GM12878 (cell line): ENCODE measurements around the gene SMC1B. TPM values are rescaled to one million over a fixed set of nuclear protein-coding genes. Genes with fewer than 3 reads are reported as not detected.
A peak's percentile ranks its signal among the peaks of the same experiment; 100 is the strongest.

Experiments
- ASH2L ChIP-seq: fragments of 300-600, 200-600 bp; sonication (generic); IDR thresholded peaks from 2 replicates; pipeline ENCODE4 v1.6.1; 2017; ENCODE audit warnings: low read depth, mild to moderate bottlenecking, borderline replicate concordance
- BRCA1 ChIP-seq: IDR thresholded peaks from 2 replicates; pipeline ENCODE4 v1.6.1; 2011; ENCODE audit warnings: low read depth, low read length, improper control_type of control experiment
- CHD1 ChIP-seq: IDR thresholded peaks from 2 replicates; pipeline ENCODE4 v1.6.1; 2012; ENCODE audit warnings: low read depth, low read length, improper control_type of control experiment
- FOXK2 ChIP-seq: fragments of 450-650 bp; IDR thresholded peaks from 2 replicates; pipeline ENCODE4 v1.6.1; 2017; ENCODE audit warnings: mild to moderate bottlenecking, moderate library complexity
- NFYB ChIP-seq: IDR thresholded peaks from 2 replicates; pipeline ENCODE4 v1.6.1; 2011; ENCODE audit warnings: low read depth, mild to moderate bottlenecking, low read length, improper control_type of control experiment, moderate library complexity; ENCODE audit not compliant: insufficient read depth
- SIX5 ChIP-seq: IDR thresholded peaks from 2 replicates; pipeline ENCODE4 v1.6.1; 2011; ENCODE audit warnings: mild to moderate bottlenecking, low read depth, low read length, moderate library complexity; ENCODE audit not compliant: severe bottlenecking
- TAF1 ChIP-seq: IDR thresholded peaks from 2 replicates; pipeline ENCODE4 v1.6.1; 2011; ENCODE audit warnings: mild to moderate bottlenecking, low read depth, low read length, borderline replicate concordance
- ZBED1 ChIP-seq: IDR thresholded peaks from 2 replicates; pipeline ENCODE4 v1.6.1; 2016; ENCODE audit warnings: borderline replicate concordance
- polyA plus RNA-seq, 11 experiments: library from polyadenylated mRNA; depleted of rRNA in 4 of 11; unstranded in 6 of 11; stranded (reverse) in 5 of 11; fragments of >200 nt; fragmentation: Nextera tagmentation in 4 of 11; fragmentation: Illumina TruSeq in 1 of 11; extraction: Ambion mirVana in 4 of 11; extraction: Trizol in 1 of 11; gene quantifications; 1 replicate in 1 of 11; 2 replicates in 10 of 11; pipeline versions ENCODE4 v1.2.1 to v1.2.3, GENCODE V29; 2011 to 2016; ENCODE audit warnings: inconsistent platforms in 2 of 11, missing spikeins in 2 of 11, low read depth in 1 of 11
- total RNA-seq, 4 experiments: library from RNA; depleted of rRNA in 3 of 4; stranded (reverse); fragments of >200 nt in 3 of 4; fragmentation: Illumina TruSeq in 1 of 4; extraction: Trizol in 1 of 4; gene quantifications; 2 replicates each; pipeline versions ENCODE4 v1.2.1 to v1.2.3, GENCODE V29; 2013 to 2021
- TF ChIP-seq, protein P1 (sequence below): fragments of 450-650 bp; formaldehyde crosslinking; IDR thresholded peaks from 2 replicates; pipeline ENCODE4 v1.4.0; 2020; ENCODE audit warnings: mild to moderate bottlenecking, moderate library complexity
- TF ChIP-seq, protein P2 (sequence below): fragments of 450-650 bp; IDR thresholded peaks from 2 replicates; pipeline ENCODE4 v1.6.1; 2017; ENCODE audit warnings: low read depth, mild to moderate bottlenecking, moderate library complexity
- TF ChIP-seq, protein P3 (sequence below): fragments of 450-650 bp; IDR thresholded peaks from 2 replicates; pipeline ENCODE4 v1.6.1; 2016; ENCODE audit warnings: mild to moderate bottlenecking, moderate library complexity, borderline replicate concordance
- TF ChIP-seq, protein P4 (sequence below): IDR thresholded peaks from 2 replicates; pipeline ENCODE4 v1.6.1; 2011; ENCODE audit warnings: low read depth, mild to moderate bottlenecking, low read length, moderate library complexity, borderline replicate concordance; ENCODE audit errors: extremely low read depth
- TF ChIP-seq, protein P5 (sequence below): IDR thresholded peaks from 2 replicates; pipeline ENCODE4 v1.6.1; 2012; ENCODE audit warnings: mild to moderate bottlenecking, low read depth, low read length

Gene SMC1B
- total and polyA plus RNA-seq, 10 of the 15 experiments (the other 5 are each of a cell fraction or from before 2014, with no cell fraction given), result not detected

DNA sequence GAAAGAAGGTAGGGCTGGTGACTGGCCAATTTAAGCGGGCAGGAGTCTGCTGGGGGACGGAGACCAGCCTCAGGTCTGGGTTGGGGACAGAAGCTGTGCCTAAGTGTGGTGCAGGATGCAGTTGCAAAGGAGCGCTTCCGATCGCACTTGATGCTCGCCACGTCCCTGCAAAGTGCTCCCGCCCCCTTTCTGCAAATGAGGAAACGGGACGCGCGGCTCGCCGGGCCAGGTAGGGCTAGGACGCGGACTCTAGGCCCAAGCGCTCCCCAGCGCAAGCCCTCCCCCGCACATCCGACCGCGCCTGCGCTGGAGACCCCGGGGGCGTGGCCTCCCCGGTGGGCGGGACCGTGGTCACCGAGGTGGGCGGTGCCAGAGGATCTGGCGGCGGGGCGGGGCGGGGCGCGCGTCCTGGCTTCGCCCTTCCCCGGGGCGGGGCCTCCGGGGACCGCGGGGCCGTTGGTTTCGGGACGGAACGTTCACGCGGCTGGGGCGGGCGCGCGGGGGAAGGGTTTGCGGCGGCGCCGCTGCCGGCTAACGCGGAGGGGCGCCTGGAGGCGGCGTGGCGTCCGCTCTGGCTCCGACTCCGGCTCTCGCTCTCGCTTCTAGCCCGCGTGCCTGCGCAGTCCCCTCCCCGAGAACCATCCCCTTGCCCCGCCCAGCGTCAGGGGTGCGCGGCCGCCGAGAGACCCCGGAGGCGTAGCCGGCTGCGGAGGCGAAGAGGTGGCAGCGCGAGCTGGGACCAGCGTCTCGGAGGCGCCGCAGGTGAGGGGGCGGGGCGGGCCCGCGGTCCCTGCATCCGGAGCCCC is 103.8 kb downstream of the SMC1B start, which contains the start of gene FAM118A (continued):
- TF ChIP-seq, protein P1, sequence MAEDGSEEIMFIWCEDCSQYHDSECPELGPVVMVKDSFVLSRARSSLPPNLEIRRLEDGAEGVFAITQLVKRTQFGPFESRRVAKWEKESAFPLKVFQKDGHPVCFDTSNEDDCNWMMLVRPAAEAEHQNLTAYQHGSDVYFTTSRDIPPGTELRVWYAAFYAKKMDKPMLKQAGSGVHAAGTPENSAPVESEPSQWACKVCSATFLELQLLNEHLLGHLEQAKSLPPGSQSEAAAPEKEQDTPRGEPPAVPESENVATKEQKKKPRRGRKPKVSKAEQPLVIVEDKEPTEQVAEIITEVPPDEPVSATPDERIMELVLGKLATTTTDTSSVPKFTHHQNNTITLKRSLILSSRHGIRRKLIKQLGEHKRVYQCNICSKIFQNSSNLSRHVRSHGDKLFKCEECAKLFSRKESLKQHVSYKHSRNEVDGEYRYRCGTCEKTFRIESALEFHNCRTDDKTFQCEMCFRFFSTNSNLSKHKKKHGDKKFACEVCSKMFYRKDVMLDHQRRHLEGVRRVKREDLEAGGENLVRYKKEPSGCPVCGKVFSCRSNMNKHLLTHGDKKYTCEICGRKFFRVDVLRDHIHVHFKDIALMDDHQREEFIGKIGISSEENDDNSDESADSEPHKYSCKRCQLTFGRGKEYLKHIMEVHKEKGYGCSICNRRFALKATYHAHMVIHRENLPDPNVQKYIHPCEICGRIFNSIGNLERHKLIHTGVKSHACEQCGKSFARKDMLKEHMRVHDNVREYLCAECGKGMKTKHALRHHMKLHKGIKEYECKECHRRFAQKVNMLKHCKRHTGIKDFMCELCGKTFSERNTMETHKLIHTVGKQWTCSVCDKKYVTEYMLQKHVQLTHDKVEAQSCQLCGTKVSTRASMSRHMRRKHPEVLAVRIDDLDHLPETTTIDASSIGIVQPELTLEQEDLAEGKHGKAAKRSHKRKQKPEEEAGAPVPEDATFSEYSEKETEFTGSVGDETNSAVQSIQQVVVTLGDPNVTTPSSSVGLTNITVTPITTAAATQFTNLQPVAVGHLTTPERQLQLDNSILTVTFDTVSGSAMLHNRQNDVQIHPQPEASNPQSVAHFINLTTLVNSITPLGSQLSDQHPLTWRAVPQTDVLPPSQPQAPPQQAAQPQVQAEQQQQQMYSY (CRISPR knock-in tag), result no peak
- no peak for TF ChIP-seq SIX5
- no peak for TF ChIP-seq FOXK2
- no peak for TF ChIP-seq ASH2L
- TF ChIP-seq CHD1, result no peak
- TF ChIP-seq, protein P2, sequence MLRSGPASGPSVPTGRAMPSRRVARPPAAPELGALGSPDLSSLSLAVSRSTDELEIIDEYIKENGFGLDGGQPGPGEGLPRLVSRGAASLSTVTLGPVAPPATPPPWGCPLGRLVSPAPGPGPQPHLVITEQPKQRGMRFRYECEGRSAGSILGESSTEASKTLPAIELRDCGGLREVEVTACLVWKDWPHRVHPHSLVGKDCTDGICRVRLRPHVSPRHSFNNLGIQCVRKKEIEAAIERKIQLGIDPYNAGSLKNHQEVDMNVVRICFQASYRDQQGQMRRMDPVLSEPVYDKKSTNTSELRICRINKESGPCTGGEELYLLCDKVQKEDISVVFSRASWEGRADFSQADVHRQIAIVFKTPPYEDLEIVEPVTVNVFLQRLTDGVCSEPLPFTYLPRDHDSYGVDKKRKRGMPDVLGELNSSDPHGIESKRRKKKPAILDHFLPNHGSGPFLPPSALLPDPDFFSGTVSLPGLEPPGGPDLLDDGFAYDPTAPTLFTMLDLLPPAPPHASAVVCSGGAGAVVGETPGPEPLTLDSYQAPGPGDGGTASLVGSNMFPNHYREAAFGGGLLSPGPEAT, result peak; percentile 78
- TF ChIP-seq BRCA1, result no peak
- no peak for TF ChIP-seq ZBED1
- TF ChIP-seq TAF1, result peak; percentile 61; the same call in 1 of the 2 replicates
- no peak for TF ChIP-seq NFYB
- TF ChIP-seq, protein P3, sequence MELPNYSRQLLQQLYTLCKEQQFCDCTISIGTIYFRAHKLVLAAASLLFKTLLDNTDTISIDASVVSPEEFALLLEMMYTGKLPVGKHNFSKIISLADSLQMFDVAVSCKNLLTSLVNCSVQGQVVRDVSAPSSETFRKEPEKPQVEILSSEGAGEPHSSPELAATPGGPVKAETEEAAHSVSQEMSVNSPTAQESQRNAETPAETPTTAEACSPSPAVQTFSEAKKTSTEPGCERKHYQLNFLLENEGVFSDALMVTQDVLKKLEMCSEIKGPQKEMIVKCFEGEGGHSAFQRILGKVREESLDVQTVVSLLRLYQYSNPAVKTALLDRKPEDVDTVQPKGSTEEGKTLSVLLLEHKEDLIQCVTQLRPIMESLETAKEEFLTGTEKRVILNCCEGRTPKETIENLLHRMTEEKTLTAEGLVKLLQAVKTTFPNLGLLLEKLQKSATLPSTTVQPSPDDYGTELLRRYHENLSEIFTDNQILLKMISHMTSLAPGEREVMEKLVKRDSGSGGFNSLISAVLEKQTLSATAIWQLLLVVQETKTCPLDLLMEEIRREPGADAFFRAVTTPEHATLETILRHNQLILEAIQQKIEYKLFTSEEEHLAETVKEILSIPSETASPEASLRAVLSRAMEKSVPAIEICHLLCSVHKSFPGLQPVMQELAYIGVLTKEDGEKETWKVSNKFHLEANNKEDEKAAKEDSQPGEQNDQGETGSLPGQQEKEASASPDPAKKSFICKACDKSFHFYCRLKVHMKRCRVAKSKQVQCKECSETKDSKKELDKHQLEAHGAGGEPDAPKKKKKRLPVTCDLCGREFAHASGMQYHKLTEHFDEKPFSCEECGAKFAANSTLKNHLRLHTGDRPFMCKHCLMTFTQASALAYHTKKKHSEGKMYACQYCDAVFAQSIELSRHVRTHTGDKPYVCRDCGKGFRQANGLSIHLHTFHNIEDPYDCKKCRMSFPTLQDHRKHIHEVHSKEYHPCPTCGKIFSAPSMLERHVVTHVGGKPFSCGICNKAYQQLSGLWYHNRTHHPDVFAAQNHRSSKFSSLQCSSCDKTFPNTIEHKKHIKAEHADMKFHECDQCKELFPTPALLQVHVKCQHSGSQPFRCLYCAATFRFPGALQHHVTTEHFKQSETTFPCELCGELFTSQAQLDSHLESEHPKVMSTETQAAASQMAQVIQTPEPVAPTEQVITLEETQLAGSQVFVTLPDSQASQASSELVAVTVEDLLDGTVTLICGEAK, result peak; percentile 10; the same call in 1 of the 2 replicates
- TF ChIP-seq, protein P4, sequence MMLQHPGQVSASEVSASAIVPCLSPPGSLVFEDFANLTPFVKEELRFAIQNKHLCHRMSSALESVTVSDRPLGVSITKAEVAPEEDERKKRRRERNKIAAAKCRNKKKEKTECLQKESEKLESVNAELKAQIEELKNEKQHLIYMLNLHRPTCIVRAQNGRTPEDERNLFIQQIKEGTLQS, result no peak
- TF ChIP-seq, protein P5, sequence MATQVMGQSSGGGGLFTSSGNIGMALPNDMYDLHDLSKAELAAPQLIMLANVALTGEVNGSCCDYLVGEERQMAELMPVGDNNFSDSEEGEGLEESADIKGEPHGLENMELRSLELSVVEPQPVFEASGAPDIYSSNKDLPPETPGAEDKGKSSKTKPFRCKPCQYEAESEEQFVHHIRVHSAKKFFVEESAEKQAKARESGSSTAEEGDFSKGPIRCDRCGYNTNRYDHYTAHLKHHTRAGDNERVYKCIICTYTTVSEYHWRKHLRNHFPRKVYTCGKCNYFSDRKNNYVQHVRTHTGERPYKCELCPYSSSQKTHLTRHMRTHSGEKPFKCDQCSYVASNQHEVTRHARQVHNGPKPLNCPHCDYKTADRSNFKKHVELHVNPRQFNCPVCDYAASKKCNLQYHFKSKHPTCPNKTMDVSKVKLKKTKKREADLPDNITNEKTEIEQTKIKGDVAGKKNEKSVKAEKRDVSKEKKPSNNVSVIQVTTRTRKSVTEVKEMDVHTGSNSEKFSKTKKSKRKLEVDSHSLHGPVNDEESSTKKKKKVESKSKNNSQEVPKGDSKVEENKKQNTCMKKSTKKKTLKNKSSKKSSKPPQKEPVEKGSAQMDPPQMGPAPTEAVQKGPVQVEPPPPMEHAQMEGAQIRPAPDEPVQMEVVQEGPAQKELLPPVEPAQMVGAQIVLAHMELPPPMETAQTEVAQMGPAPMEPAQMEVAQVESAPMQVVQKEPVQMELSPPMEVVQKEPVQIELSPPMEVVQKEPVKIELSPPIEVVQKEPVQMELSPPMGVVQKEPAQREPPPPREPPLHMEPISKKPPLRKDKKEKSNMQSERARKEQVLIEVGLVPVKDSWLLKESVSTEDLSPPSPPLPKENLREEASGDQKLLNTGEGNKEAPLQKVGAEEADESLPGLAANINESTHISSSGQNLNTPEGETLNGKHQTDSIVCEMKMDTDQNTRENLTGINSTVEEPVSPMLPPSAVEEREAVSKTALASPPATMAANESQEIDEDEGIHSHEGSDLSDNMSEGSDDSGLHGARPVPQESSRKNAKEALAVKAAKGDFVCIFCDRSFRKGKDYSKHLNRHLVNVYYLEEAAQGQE, result no peak
